RCC 7860 (cell line): ENCODE data around the gene GRID1.
"Not testable (repeated sequence)": the region's sequence is repeated elsewhere in the genome, so short reads cannot be mapped to it uniquely, and the experiment has no call there.

Source experiments
- DNase-seq: peaks from one replicate; pipeline ENCODE4 v3.0.0-alpha.2; 2015; ENCODE audit warnings: low spot score
- FAIRE-seq: peaks from 2 replicates; lab custom pipeline; 2012; peaks lifted over from hg19 to GRCh38; lab: Jason Lieb, UNC

GRID1 gene

GRCh38 chr10:86099542-86100334 is 266.9 kb downstream of the GRID1 start:
- FAIRE-seq (no peak), DNase-seq (no peak)

- DNase-seq = no peak
- no peak for FAIRE-seq
Measured at GRCh38 chr10:86098187-86098881, 268.3 kb downstream of the GRID1 start.

- not testable (repeated sequence) for DNase-seq, FAIRE-seq
Measured at GRCh38 chr10:86095061-86095460, 271.5 kb downstream of the GRID1 start.

- FAIRE-seq, DNase-seq: not testable (repeated sequence)
Measured at GRCh38 chr10:86092311-86092710, 274.3 kb downstream of the GRID1 start.

- FAIRE-seq (no peak), DNase-seq (no peak)
Measured at GRCh38 chr10:86091216-86091615, 275.4 kb downstream of the GRID1 start.

- no peak for DNase-seq
- FAIRE-seq = no peak
Measured at GRCh38 chr10:86090807-86091206, 275.8 kb downstream of the GRID1 start.

GRCh38 chr10:86087716-86088115 is 278.9 kb downstream of the GRID1 start:
- no peak for DNase-seq
- FAIRE-seq = no peak

- DNase-seq (no peak), FAIRE-seq (no peak)
Measured at GRCh38 chr10:86086418-86086817, 280.2 kb downstream of the GRID1 start.

- FAIRE-seq (no peak), DNase-seq (no peak)
Measured at GRCh38 chr10:86085686-86086085, 280.9 kb downstream of the GRID1 start.

- no peak for DNase-seq
- no peak for FAIRE-seq
Measured at GRCh38 chr10:86085136-86085535, 281.5 kb downstream of the GRID1 start.

GRCh38 chr10:86084585-86084984 is 282.0 kb downstream of the GRID1 start:
- DNase-seq = no peak

GRCh38 chr10:86083664-86084175 is 282.9 kb downstream of the GRID1 start:
- FAIRE-seq = no peak

More at GRCh38 chr10:86084585-86084984, 282.0 kb downstream of the GRID1 start:
- FAIRE-seq = no peak

GRCh38 chr10:86083206-86083605 is 283.4 kb downstream of the GRID1 start:
- no peak for DNase-seq
- FAIRE-seq = no peak

More at GRCh38 chr10:86083664-86084175, 282.9 kb downstream of the GRID1 start:
- no peak for DNase-seq

- no peak for FAIRE-seq
- DNase-seq = no peak
Measured at GRCh38 chr10:86082556-86082955, 284.0 kb downstream of the GRID1 start.

- DNase-seq (peak; percentile 40), FAIRE-seq (no peak)
Measured at GRCh38 chr10:86079088-86079487, 287.5 kb downstream of the GRID1 start.

- DNase-seq = no peak
Measured at GRCh38 chr10:86078639-86079035, 288.0 kb downstream of the GRID1 start.

GRCh38 chr10:86077871-86078638 is 288.5 kb downstream of the GRID1 start:
- no peak for FAIRE-seq
- DNase-seq = no peak

More at GRCh38 chr10:86078639-86079035, 288.0 kb downstream of the GRID1 start:
- FAIRE-seq = no peak

GRCh38 chr10:86077271-86077670 is 289.3 kb downstream of the GRID1 start:
- DNase-seq (no peak), FAIRE-seq (no peak)

GRCh38 chr10:86076497-86076896 is 290.1 kb downstream of the GRID1 start:
- not testable (repeated sequence) for FAIRE-seq, DNase-seq

- FAIRE-seq (no peak), DNase-seq (no peak)
Measured at GRCh38 chr10:86075512-86075911, 291.1 kb downstream of the GRID1 start.

GRCh38 chr10:86074294-86074693 is 292.3 kb downstream of the GRID1 start:
- FAIRE-seq = no peak
- no peak for DNase-seq
